DOHH2 (cell line): ENCODE data around the gene SLC5A10.
"Not testable (repeated sequence)": the region's sequence is repeated elsewhere in the genome, so short reads cannot be mapped to it uniquely, and the experiment has no call there.

Experiments used
- H3F3A ChIP-seq: fragments of 200-600 bp; sonication (generic), shearing (Covaris generic); 2 replicates; pipeline ENCODE4 v1.6.0; 2016; ENCODE audit warnings: antibody characterized with exemption, mild to moderate bottlenecking; ENCODE audit not compliant: control insufficient read depth, insufficient read depth
- H3K27ac ChIP-seq: fragments of 200-600 bp; sonication (generic); 2 replicates; pipeline ENCODE4 v1.5.1; 2014; ENCODE audit warnings: low read depth, mild to moderate bottlenecking, low read length, moderate library complexity
- H3K27me3 ChIP-seq: fragments of 200-600 bp; sonication (generic); 2 replicates; pipeline ENCODE4 v1.6.1; 2014; ENCODE audit warnings: mild to moderate bottlenecking, low read length, mixed read lengths; ENCODE audit not compliant: control insufficient read depth
- H3K36me3 ChIP-seq: fragments of 200-600 bp; sonication (generic); 2 replicates; pipeline ENCODE4 v1.6.1; 2014; ENCODE audit warnings: mild to moderate bottlenecking, low read length, moderate library complexity, mixed read lengths; ENCODE audit not compliant: control insufficient read depth
- H3K4me1 ChIP-seq: fragments of 200-600 bp; sonication (generic); 2 replicates; pipeline ENCODE4 v1.6.1; 2014; ENCODE audit warnings: mild to moderate bottlenecking, low read length, mixed read lengths; ENCODE audit not compliant: control insufficient read depth
- H3K4me2 ChIP-seq: fragments of 200-600 bp; sonication (generic); 2 replicates; pipeline ENCODE4 v1.6.0; 2014; ENCODE audit warnings: mild to moderate bottlenecking, low read length, moderate library complexity
- H3K4me3 ChIP-seq: fragments of 200-600 bp; sonication (generic); 2 replicates; pipeline ENCODE4 v1.5.1; 2014; ENCODE audit warnings: mild to moderate bottlenecking, low read length, mixed read lengths
- H3K79me2 ChIP-seq: fragments of 200-600 bp; sonication (generic); 2 replicates; pipeline ENCODE4 v1.6.1; 2014; ENCODE audit warnings: mild to moderate bottlenecking, low read length, mixed read lengths; ENCODE audit not compliant: control insufficient read depth
- H3K9me2 ChIP-seq: fragments of 200-600 bp; sonication (generic); replicated peaks from 2 replicates; pipeline ENCODE4 v1.6.1; 2014; ENCODE audit warnings: mild to moderate bottlenecking, low read length, mixed read lengths; ENCODE audit not compliant: control insufficient read depth
- H3K9me3 ChIP-seq: fragments of 200-600 bp; sonication (generic); 2 replicates; pipeline ENCODE4 v1.6.1; 2014; ENCODE audit warnings: antibody characterized with exemption, low read length, mixed read lengths; ENCODE audit not compliant: control insufficient read depth, insufficient read depth
- H4K20me1 ChIP-seq: fragments of 200-600 bp; sonication (generic); 2 replicates; pipeline ENCODE4 v1.6.0; 2014; ENCODE audit warnings: low read depth, mild to moderate bottlenecking, antibody characterized with exemption, low read length, moderate library complexity; ENCODE audit not compliant: control insufficient read depth, insufficient read depth
- EZH2phosphoT487 ChIP-seq: fragments of 200-600 bp; sonication (generic); IDR thresholded peaks from 2 replicates; pipeline ENCODE4 v1.6.1; 2017; ENCODE audit warnings: borderline replicate concordance, mild to moderate bottlenecking, antibody characterized with exemption, low read length, moderate library complexity, mixed read lengths
- TF ChIP-seq, protein P1 (sequence below): fragments of 200-600 bp; sonication (generic); IDR thresholded peaks from one replicate; pipeline ENCODE4 v1.5.1; 2014; ENCODE audit warnings: antibody characterized with exemption, mild to moderate bottlenecking, low read depth, low read length; ENCODE audit not compliant: poor library complexity, severe bottlenecking

The SLC5A10 gene

DNA sequence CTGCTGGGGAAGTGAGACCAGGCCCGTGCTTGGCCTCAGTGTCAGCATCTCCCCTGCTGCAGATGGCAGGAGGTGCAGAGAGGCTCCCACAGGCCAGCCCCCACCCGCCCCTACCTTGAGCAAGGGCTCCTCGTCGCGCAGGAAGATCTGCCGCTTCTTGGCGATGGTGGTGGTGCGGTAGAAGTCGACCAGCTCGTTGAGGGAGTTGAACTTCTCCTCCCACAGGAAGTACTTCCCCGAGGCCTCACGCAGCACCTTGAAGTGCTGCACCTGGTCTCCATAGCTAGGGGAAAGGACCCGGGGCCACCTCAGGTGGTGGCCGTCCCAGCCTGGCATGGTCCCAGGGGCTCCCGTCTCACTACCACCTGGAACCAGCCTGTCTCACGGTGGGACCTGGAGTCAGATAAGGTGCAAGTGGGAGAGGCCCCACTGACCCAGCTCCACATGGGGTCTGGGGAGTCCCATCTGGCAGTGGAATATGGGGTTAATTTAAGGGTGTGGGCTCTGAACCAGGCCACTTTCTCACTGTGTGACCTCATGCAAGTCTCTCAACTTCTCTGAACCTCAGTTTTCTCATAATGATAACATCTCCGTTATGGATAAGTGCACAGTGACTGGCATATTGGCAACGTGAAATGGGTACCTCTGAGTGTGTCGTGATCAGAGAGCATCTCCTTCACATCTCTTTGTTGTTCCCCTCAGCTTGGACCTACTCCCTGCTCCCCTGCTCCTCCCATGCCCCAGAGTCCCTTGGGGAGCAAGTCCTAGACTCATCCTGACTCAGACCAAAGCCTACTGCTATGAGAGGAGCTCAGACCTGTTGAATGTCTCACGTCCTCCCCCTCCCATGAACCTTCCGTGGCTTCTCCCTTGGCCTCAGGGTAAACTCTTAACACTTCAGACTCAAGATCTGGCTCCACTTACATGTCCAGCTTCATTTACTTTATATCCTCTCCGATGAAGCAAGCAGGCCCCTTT lies 72.4 kb downstream of the SLC5A10 start:
- peaks cover 44% of the 10 kb centered on the region for H3K36me3 ChIP-seq
- no peak overlapping the region for H3K27ac ChIP-seq
- no peaks in the 10 kb centered on the region for H3K79me2 ChIP-seq
- H3F3A ChIP-seq = peaks cover 18% of the 10 kb centered on the region
- no peak for TF ChIP-seq EZH2phosphoT487
- TF ChIP-seq, protein P1, sequence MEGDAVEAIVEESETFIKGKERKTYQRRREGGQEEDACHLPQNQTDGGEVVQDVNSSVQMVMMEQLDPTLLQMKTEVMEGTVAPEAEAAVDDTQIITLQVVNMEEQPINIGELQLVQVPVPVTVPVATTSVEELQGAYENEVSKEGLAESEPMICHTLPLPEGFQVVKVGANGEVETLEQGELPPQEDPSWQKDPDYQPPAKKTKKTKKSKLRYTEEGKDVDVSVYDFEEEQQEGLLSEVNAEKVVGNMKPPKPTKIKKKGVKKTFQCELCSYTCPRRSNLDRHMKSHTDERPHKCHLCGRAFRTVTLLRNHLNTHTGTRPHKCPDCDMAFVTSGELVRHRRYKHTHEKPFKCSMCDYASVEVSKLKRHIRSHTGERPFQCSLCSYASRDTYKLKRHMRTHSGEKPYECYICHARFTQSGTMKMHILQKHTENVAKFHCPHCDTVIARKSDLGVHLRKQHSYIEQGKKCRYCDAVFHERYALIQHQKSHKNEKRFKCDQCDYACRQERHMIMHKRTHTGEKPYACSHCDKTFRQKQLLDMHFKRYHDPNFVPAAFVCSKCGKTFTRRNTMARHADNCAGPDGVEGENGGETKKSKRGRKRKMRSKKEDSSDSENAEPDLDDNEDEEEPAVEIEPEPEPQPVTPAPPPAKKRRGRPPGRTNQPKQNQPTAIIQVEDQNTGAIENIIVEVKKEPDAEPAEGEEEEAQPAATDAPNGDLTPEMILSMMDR = no peak
- no peaks in the 10 kb centered on the region; the same call in 1 of the 2 replicates for H4K20me1 ChIP-seq
- no peak overlapping the region for H3K4me2 ChIP-seq
- no peak overlapping the region for H3K4me3 ChIP-seq
- no peaks in the 10 kb centered on the region for H3K27me3 ChIP-seq
- H3K9me3 ChIP-seq = no peaks in the 10 kb centered on the region
- H3K9me2 ChIP-seq = no peaks in the 10 kb centered on the region
- peaks cover 12% of the 10 kb centered on the region for H3K4me1 ChIP-seq

DNA sequence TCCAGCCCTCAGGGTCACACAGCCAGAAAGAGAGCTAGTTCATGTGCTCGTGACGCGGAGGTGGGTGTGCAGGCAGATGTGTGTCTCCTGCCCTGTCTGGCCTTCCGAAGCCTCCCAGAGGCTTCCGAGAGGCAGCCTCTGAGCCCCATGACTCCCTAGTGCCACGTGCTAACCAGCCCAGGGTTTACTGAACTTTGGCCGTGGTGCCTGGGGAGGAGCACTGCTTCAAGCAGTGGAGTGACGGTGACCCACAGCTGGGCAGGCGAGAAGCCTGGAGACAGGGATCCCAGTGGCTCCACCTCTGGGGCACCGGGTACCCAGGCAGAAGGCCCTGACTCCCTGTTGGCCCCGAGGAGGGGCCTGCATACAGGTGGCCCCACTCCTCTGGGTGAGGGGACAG lies 76.7 kb downstream of the SLC5A10 start:
- not testable (repeated sequence) for H3K4me3 ChIP-seq, H3K79me2 ChIP-seq, H4K20me1 ChIP-seq, H3K9me2 ChIP-seq, H3K4me1 ChIP-seq, H3F3A ChIP-seq, H3K9me3 ChIP-seq, H3K27me3 ChIP-seq, H3K4me2 ChIP-seq, H3K27ac ChIP-seq
- H3K36me3 ChIP-seq = peaks cover 13% of the 10 kb centered on the region

DNA sequence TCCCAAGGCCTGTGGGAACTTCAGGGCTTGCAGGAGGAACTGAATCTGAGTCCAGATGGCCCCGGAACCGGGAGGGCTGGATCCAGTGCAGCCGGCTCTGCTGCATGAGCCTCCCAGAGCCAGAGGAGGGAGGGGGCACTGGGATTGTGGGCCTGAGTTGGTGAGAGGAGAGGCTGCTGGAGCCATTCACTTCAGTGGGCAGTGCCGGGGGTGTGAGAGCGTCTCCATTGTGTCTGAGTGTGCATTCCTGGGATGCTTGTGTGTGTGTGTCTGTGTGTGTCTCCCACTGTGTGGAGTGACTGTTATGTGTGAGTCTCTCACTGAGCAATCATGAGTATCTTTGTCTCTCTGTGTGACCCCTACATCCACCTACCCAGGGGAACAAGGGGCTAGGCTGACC lies 77.8 kb downstream of the SLC5A10 start:
- not testable (repeated sequence) for H3K4me1 ChIP-seq

GRCh38 chr17:19030771-19031449 lies 78.9 kb downstream of the SLC5A10 start:
- H3F3A ChIP-seq, H3K36me3 ChIP-seq, H3K4me1 ChIP-seq, H3K4me3 ChIP-seq, H4K20me1 ChIP-seq, H3K79me2 ChIP-seq, H3K27ac ChIP-seq, H3K4me2 ChIP-seq, H3K9me3 ChIP-seq, H3K27me3 ChIP-seq, H3K9me2 ChIP-seq: not testable (repeated sequence)

More for the DNA sequence above, 77.8 kb downstream of the SLC5A10 start:
- H3K79me2 ChIP-seq, H4K20me1 ChIP-seq, H3K9me2 ChIP-seq, H3K27ac ChIP-seq, H3K27me3 ChIP-seq, H3F3A ChIP-seq, H3K36me3 ChIP-seq, H3K9me3 ChIP-seq, H3K4me3 ChIP-seq, H3K4me2 ChIP-seq: not testable (repeated sequence)

DNA sequence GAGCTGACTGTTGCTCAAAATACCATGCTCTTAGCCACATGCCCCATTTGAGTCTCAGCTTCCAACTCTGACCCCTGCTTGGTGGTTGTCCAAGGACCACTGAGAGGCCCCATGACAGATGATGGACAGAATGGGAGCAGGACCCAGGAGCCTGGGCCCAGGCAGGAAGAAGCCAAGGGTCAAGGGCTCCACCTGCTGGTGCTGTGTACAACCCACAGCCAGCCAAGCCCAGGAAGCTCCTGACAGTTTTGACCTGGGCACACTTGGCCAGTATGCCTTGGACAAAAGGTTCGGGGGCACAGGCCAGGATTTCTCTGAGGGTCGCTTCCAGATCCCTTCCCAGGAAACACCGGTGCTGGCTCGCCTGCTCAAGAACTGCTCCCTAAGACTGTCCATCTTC lies 79.8 kb downstream of the SLC5A10 start:
- H3K27me3 ChIP-seq, H3K9me3 ChIP-seq, H4K20me1 ChIP-seq, H3K4me3 ChIP-seq, H3K79me2 ChIP-seq, H3K27ac ChIP-seq, H3K4me2 ChIP-seq, H3K4me1 ChIP-seq, H3K9me2 ChIP-seq, H3K36me3 ChIP-seq, H3F3A ChIP-seq: not testable (repeated sequence)

GRCh38 chr17:19032377-19032988 lies 80.5 kb downstream of the SLC5A10 start:
- H3F3A ChIP-seq, H3K27ac ChIP-seq, H3K4me2 ChIP-seq: not testable (repeated sequence)

DNA sequence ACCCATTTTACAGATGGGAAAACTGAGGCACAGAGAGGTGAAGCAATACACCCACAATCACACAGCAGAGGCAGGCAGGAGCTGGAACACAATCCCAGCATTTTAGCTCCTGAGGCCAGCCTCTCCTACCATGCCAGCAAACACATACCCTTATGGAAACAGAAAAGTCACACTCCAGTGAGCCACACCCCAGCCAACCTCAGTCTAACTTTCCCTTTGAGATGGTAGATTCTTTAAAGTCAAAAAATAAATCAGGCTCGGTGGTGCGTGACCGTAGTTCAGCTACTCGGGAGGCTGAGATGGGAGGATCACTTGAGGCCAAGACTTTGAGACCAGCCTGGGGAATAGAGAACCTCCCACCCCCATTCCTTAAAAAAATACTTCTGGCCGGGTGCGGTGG lies 84.2 kb downstream of the SLC5A10 start:
- not testable (repeated sequence) for H3K9me2 ChIP-seq, H3K9me3 ChIP-seq, H3K79me2 ChIP-seq, H3K27ac ChIP-seq, H3K27me3 ChIP-seq, H3K4me2 ChIP-seq, H4K20me1 ChIP-seq, H3K4me3 ChIP-seq, H3F3A ChIP-seq, H3K4me1 ChIP-seq, H3K36me3 ChIP-seq

More at GRCh38 chr17:19032377-19032988, 80.5 kb downstream of the SLC5A10 start:
- H3K4me1 ChIP-seq, H3K9me3 ChIP-seq, H3K9me2 ChIP-seq, H3K79me2 ChIP-seq, H4K20me1 ChIP-seq, H3K36me3 ChIP-seq, H3K4me3 ChIP-seq, H3K27me3 ChIP-seq: not testable (repeated sequence)
